ENCODE measurements around the gene ALKBH3.

DNA sequence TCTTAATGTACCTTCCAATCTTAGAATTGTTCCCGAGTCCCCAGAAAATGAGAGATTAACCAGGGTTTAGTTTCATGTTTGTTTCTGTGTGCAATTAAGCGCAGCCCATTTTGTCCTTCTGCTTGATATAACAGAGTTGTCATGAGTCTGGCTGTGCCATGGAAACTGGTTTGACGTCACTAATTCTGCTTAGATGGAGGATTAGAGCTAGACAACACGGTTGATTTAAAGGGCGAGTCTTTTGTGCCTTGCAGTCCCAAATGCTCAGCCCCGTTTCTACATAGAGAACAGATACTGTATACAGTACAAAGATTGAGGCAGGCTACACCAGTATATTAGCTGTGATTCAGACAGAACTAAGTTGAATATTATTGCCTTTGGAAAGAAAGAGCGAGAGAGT lies 45.5 kb upstream of the ALKBH3 start:
- TF ChIP-seq YY1 (IDR thresholded peaks at IDR 0.05; ENCODE audit: insufficient read depth, insufficient read length) (no peak), ZNF274 (IDR thresholded peaks at IDR 0.05; ENCODE audit: low read depth, low read length) (no peak)

Data from NT2/D1 (cell line).